ENCODE measurements around the gene IRF2BP2.

GRCh38 chr1:234639961-234640360 is 30.0 kb upstream of the IRF2BP2 start:
- TF ChIP-seq CTCF (IDR thresholded peaks at IDR 0.05), result no peak
- TF ChIP-seq POLR2AphosphoS5 (IDR thresholded peaks at IDR 0.05), result no peak
- TF ChIP-seq EP300 (IDR thresholded peaks at IDR 0.05; ENCODE audit: low read depth), result no peak

Measured in transverse colon (tissue), 4 donors.